DMS114 treated with DMSO at 0.1 percent for 48 hours (cell line): Measurements from ENCODE around the gene LRCH1.

Experiments
- DNase-seq: peaks from one replicate; lab custom pipeline; 2025; ENCODE audit not compliant: unreplicated experiment; lab: John Stamatoyannopoulos, UW

Gene LRCH1

GRCh38 chr13:46587807-46588418 is 34.9 kb downstream of the LRCH1 start:
- DNase-seq, result no peak

DNA sequence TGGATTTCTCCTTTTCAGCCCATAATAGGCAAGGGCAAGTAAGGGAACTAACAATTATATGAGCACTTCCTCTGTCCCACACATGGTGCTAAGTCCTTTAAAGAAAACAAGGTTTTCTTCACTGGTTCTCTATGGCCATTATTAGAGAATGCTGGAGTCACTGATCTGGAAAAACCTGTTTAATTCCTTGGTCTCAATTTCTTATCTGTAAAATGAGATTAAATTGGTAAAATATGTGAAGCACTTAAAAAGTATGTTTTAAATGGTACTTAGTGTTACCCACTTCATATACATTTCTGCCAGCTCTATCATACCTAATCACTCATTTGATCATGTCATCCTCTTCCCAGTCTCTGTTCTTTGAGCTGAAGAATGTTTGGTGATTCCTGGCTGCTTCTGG is 39.4 kb downstream of the LRCH1 start:
- DNase-seq, result no peak

GRCh38 chr13:46593398-46593797 is 40.4 kb downstream of the LRCH1 start:
- DNase-seq, result no peak

DNA sequence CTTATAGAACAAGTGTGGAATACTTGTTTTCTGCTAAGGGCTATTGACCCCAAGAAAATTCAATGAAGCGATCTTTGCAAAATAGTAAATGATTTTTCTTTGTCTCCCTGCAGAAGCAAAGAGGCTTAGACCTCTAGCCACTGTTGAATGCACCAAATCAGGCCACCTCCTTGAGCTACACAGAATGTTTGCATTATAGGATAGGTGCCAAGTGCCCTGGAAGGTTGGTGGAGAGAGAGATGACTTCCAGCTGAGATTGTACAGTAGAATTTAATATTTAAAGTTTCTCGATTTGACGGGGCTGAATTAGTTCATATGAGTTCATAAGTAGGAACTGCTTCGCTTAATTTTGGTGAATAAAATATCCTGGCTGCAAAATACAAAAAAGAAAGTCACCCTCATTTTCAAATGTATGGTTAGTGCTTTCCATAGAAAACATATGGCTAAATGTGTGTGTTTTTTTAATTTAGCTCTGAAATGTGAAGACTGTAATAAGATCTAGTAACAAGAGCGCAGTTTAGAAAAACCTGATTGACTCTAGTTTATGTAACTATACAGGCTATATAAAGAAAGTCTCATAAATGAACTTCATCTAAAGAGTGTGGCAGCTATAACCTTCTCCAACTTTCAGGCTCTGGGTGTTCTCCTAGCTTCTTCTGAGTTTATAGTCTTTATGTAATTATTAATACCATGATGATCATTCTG is 41.6 kb downstream of the LRCH1 start:
- no peak for DNase-seq

DNA sequence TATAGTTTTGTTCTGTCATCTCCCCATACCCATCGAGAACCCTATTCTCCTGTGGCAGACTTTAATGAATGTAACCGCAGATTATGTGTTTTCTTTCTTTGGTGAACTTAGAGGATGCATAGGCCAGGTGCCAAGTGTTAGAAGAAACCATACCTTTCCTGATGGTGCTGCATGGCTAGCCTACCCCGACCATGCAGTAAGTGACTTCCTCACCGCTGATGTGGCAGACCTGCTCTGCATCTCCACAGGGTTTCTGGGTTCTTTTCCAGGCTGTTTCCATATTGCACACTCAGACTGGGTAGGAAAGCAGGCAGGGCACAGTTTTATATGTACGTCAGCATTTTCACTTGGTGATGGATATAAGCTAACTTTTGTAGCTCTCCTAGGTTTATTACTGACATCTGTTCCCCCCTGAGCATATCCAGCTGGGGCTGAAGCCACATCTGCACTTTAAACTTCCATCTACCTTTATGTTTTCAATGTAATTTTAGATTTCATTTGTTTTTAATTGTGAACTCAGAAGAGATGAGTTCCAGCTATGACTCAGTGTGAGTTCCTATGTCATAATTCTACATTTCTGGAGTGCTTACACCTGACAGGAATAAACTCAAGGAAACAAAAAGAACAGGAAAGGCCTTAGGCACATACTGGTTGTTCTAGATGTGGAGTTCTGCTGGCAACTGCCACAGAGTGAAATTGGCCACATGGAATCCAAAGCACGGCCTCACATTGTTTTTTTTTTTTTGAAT is 42.3 kb downstream of the LRCH1 start:
- no peak for DNase-seq

GRCh38 chr13:46595885-46596275 is 42.9 kb downstream of the LRCH1 start:
- no peak for DNase-seq

DNA sequence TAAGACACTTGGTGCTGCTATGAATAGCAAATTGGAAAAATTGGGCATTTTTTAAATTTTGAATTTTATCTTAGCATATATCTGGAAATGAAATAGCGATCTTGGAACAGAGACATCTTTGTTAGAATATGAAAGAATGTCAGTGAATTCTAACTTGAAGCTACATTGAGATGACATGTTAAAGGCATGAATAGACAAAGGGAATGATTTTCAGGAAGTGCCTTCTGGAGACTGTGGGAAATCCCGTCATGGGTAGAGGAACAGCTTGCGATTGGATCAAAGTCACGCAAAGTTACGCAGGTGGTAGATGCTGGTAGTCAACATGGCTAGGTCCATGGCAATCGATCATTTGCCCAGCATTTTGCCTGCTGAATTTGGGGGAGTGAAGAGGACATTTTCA is 43.5 kb downstream of the LRCH1 start:
- DNase-seq, result no peak

- DNase-seq, result no peak
Measured at GRCh38 chr13:46598140-46598819, 45.3 kb downstream of the LRCH1 start.

DNA sequence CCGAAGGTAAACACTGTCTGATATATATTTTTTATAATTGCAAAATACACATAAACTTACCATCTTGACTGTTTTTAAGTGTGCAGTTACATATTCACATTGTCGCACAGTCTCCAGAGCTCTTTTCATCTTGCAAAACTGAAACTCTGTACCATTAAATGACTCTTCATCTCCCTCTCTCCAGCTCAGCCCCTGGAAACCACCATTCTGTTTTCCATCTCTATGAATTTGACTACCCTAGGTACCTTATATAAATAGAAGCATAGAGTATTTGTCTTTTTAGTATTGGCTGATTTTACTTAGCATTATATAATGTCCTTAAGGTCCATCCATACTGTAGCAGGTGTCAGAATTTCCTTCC is 45.8 kb downstream of the LRCH1 start:
- DNase-seq, result no peak

DNA sequence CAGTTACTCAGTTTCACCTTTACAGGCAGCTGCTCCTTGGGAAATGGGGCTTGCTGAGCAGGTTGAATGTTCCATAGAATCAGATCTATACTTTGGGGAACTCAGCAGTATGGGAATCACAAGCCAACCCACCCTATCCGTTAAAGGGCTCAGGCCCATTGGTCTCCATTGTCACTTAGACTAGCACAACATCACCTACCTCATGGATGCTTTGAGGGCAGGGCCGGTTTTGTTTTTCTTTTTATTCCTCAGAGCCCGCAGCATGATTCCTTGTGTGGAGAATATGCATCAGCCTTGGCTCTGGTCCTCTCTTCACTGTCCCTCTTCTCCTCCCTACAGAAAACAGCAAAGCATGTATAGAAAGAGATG is 48.0 kb downstream of the LRCH1 start:
- no peak for DNase-seq

- no peak for DNase-seq
Measured at GRCh38 chr13:46602531-46602930, 49.6 kb downstream of the LRCH1 start.

DNA sequence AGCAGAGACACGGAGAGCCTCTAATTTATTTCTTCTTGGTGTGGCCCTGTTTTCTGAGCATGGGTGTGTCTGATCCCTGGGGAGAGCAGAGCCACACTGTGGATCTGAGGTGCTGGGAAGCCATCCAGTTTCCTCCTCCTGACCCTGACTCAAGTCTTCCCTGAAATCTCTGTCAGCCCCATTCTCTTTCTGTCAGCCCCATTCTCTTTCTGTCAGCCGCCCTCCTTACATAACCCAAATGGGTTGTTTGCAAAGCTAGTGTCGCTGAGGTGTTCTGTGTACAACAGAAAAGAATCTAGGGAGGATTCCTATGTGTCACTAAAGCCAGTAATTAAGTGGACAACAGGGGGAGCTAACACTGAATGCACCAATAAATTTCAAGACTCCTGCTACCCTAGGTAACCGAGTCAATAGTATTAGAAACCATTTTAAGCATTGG is 50.2 kb downstream of the LRCH1 start:
- DNase-seq, result no peak

DNA sequence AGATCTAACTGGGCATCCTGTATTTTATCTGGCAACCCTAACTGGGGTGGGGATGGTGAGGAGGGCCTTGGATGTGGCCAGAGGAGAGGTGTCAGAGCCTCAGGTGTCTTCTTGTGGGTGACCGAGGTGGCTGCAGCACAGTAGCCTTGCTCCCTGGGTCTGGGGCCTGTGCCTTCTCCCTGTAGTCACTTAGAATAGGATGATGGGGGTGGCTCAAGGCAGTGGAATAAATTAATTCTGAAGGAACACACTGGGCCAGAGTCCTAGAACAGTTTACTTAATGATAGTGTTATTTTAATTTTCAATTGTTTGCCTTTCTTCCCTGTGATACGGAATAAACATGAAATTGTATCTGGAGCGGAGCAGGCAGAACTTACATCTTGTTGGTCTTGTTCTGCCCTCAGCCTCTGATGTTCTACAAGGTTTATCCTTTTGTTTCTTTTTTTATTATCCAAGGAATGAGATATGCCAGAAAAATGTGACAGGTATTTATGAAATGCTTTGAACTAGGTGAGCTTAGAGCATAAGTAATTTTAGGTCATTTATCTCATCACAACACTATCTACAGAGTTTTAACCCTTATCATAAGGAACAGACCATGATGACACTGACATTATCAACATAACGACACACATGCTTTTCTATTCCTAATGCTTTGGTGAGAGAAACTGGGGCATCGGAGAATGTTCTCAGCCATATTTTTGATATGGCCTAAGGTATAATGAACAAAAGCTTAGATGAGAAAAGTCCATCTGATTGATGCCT is 51.4 kb downstream of the LRCH1 start:
- no peak for DNase-seq

- no peak for DNase-seq
Measured at GRCh38 chr13:46605076-46605824, 52.3 kb downstream of the LRCH1 start.

DNA sequence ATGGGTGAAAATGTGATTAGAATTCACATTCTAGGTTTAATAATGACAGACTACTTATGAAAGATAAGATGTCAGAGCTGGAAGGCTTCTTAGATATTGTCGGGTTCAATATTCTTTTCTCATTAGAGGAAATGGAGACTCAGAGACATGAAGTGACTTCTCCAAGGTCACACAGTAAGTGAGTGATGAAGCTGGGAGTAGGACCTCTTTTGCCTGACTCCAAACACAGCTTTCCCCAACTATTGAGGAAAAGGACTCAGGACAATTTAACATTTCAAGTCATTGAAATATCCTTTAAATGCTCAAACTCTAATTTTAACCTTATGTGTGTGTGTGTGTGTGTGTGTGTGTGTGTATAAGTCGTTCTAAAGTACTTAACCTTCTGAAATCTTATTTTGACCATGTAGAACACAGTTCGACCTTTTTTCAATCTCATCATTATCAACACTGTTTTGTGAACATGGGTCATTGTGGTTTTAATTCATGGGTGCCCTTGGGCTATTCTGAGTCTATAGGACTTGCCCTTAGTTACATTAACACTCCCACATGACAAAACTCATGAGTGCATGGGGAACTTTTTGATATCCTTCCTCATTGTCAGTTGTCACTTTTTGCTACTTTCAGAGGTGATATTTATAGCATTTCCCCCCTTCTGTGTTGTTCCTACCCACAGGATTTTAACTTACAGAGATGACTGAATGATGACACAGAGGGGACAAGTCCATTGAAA is 53.0 kb downstream of the LRCH1 start:
- DNase-seq, result no peak

DNA sequence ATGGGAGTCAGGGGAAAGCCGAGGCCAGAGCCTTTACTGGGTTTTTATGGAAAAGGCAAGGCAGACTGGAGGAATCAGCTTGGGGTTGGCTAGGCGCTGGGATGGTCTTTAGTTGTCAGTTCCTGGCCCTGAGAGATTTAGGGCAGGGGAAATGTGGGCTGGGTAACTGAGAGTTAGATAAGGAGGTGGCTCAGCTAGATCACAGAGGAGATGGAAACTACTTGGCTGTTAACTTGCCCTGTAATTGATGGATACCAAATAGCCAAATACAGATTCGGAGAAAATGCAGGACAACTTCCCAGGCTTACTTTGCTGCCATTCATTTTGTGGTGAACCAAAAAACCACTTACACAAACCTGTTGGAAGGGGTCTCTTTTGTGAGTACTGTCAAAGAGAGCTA is 54.0 kb downstream of the LRCH1 start:
- no peak for DNase-seq

DNA sequence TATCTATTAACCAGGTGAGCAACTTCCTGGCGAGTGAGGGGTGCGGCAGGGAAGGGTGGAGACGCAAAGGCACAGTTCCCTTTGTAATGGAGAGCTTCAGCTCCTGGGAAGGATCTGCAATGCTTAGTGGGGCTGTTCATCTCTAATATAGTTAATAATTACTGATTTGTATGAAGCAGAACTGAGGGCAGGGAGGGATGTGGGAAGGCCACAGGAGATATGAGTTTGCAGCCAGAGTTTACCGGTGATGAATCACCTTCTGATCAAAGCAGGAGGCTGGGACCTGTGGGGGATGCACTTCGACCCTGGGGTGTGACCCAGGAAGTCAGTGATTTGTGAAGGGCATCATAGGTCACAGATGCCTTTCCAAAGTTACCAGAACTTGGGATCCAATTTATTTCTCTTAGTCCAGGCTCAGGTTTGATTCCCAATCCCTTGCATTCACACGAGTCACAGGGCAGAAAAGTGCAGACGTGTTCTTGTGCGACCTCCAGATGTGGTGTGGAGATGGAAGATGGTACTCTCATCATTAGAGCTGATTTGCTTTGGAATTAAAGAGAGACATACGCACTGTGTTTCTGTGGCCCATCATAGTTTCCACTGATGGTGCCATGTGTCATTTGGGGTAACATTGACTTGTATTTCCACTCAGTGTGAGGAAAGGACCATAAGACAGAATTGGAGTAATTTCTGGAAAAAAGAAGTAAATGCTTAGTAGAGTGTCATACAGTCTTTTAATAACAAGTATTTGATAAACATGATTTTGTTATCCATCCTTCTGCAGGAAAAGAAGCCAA is 55.0 kb downstream of the LRCH1 start:
- no peak for DNase-seq

DNA sequence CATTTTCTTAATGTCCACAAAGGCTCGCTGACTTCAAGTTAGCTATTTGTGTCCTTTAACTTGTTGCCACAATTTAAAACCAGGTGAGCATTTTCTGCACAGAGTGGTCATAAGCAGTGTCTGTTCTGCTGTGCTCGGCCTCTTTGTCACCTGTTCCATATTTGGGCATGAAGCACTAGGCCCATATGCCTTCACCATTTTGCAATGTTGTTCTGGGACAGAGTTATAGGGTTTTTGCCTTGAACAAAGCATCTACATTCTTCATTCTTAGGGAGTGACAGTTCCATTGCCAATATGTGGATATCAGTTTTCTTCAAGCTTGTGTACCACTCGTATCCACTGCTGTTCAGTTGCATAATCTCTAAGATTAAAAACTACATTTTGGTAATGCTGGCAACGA is 56.1 kb downstream of the LRCH1 start:
- no peak for DNase-seq

DNA sequence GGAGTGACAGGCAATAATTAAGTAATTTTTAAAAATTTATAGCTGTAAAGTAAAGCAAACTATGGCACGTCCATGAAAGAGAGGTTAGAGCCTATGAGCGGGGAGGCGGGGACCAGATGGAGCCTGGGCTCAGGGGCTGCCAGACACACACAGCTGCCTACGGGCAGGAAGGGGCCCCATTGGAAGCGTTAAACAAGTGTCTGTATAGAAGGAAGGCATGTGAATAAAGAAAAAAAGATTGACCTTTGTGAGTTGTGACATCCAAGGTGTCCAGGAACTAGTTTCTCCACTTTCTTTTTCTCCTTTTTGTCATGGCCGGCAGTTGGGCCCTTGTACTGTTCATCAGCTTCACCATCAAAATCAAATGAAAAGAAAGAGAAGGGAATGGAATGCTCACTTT is 56.8 kb downstream of the LRCH1 start:
- no peak for DNase-seq
